Activated naive CD4-positive, alpha-beta T cell treated with anti-CD3 and anti-CD28 coated beads, Interleukin-2, amount 50 U/mL, for 16 hours (primary cell): ENCODE results near the gene CASP8.

Source experiments
- DNase-seq: peaks from one replicate; pipeline ENCODE4 v3.0.0-alpha.2; 2020

CASP8 gene

GRCh38 chr2:201242571-201243277 lies 17.6 kb upstream of the CASP8 start:
- DNase-seq = no peak

GRCh38 chr2:201244829-201245228 lies 15.5 kb upstream of the CASP8 start:
- DNase-seq = no peak

- no peak for DNase-seq
Measured at GRCh38 chr2:201246280-201246679, 14.1 kb upstream of the CASP8 start.

- no peak for DNase-seq
Measured at GRCh38 chr2:201248288-201248844, 12.0 kb upstream of the CASP8 start.

- no peak for DNase-seq
Measured at GRCh38 chr2:201249889-201250288, 10.4 kb upstream of the CASP8 start.

- DNase-seq = no peak
Measured at GRCh38 chr2:201250741-201251140, 9.6 kb upstream of the CASP8 start.

GRCh38 chr2:201254081-201254730 lies 6.1 kb upstream of the CASP8 start:
- no peak for DNase-seq

- no peak for DNase-seq
Measured at GRCh38 chr2:201255408-201256033, 4.8 kb upstream of the CASP8 start.

- DNase-seq = no peak
Measured at GRCh38 chr2:201256082-201256481, 4.3 kb upstream of the CASP8 start.

- peak; percentile 31 for DNase-seq
Measured at GRCh38 chr2:201257381-201257955, 2.9 kb upstream of the CASP8 start.

GRCh38 chr2:201257956-201258665 lies 2.2 kb upstream of the CASP8 start:
- DNase-seq = peak; percentile 86

- DNase-seq = no peak
Measured at GRCh38 chr2:201258666-201259615, 1.4 kb upstream of the CASP8 start.

- peak; percentile 44 for DNase-seq
Measured at GRCh38 chr2:201261471-201261870, 1.1 kb downstream of the CASP8 start.

GRCh38 chr2:201261906-201262305 lies 1.6 kb downstream of the CASP8 start:
- DNase-seq = no peak

- no peak for DNase-seq
Measured at GRCh38 chr2:201262718-201263117, 2.4 kb downstream of the CASP8 start.

- DNase-seq = no peak
Measured at GRCh38 chr2:201263779-201264178, 3.4 kb downstream of the CASP8 start.

- no peak for DNase-seq
Measured at GRCh38 chr2:201264472-201265173, 4.3 kb downstream of the CASP8 start.

GRCh38 chr2:201266629-201267028 lies 6.3 kb downstream of the CASP8 start:
- DNase-seq = no peak

- no peak for DNase-seq
Measured at GRCh38 chr2:201267278-201268030, 7.1 kb downstream of the CASP8 start.

GRCh38 chr2:201269764-201270163 lies 9.4 kb downstream of the CASP8 start:
- DNase-seq = no peak
